Keratinocyte (primary cell): ENCODE measurements around the gene ERGIC1. TPM values are rescaled to one million over a fixed set of nuclear protein-coding genes. Genes with fewer than 3 reads are reported as not detected.
"Not testable (repeated sequence)": the region's sequence is repeated elsewhere in the genome, so short reads cannot be mapped to it uniquely, and the experiment has no call there.

Experiments used
- DNase-seq: peaks from one replicate; pipeline ENCODE4 v3.0.0-alpha.2; 2011; ENCODE audit warnings: low read depth, missing footprints, low spot score
- FAIRE-seq: peaks from 2 replicates; lab custom pipeline; 2011; peaks lifted over from hg19 to GRCh38; lab: Jason Lieb, UNC
- H2AFZ ChIP-seq: 2 replicates; pipeline ENCODE4 v1.6.0; 2012; ENCODE audit warnings: low read length, control low read depth, inconsistent platforms; ENCODE audit not compliant: control insufficient read depth
- H3K27ac ChIP-seq: 2 replicates; pipeline ENCODE4 v1.5.1; 2011; ENCODE audit warnings: low read length; ENCODE audit not compliant: control insufficient read depth, insufficient read depth
- H3K27me3 ChIP-seq: 3 replicates; pipeline ENCODE4 v1.6.0; 2011; ENCODE audit warnings: low read length; ENCODE audit not compliant: control insufficient read depth, insufficient read depth; ENCODE audit errors: extremely low read depth
- H3K36me3 ChIP-seq, 2 experiments: 2 replicates in 1 of 2; 3 replicates in 1 of 2; pipeline ENCODE4 v1.5.1; 2011; ENCODE audit warnings: low read length in 2 of 2, mild to moderate bottlenecking in 1 of 2; ENCODE audit not compliant: control insufficient read depth in 2 of 2, insufficient read depth in 2 of 2; ENCODE audit errors: extremely low read depth in 1 of 2
- H3K4me1 ChIP-seq: 3 replicates; pipeline ENCODE4 v1.5.1; 2011; ENCODE audit warnings: low read length; ENCODE audit not compliant: control insufficient read depth, insufficient read depth; ENCODE audit errors: extremely low read depth
- H3K4me2 ChIP-seq: 3 replicates; pipeline ENCODE4 v1.6.0; 2011; ENCODE audit warnings: low read depth, low read length; ENCODE audit not compliant: control insufficient read depth, insufficient read depth; ENCODE audit errors: extremely low read depth
- H3K4me3 ChIP-seq, 3 experiments: fragments of 200-600 bp in 1 of 3; sonication (generic) in 1 of 3; 2 replicates in 2 of 3; 3 replicates in 1 of 3; pipeline ENCODE4 v1.5.1; 2011 to 2016; ENCODE audit warnings: low read length in 3 of 3, mild to moderate bottlenecking in 3 of 3, control low read depth in 2 of 3, inconsistent platforms in 1 of 3, low read depth in 1 of 3, mixed read lengths in 1 of 3, mixed run types in 1 of 3, moderate library complexity in 1 of 3; ENCODE audit not compliant: control insufficient read depth in 2 of 3, insufficient read depth in 2 of 3; ENCODE audit errors: extremely low read depth in 1 of 3
- H3K79me2 ChIP-seq: 2 replicates; pipeline ENCODE4 v1.6.0; 2012; ENCODE audit warnings: low read length; ENCODE audit not compliant: control insufficient read depth, insufficient read depth
- H3K9ac ChIP-seq: 3 replicates; pipeline ENCODE4 v1.6.0; 2011; ENCODE audit warnings: low read length; ENCODE audit not compliant: control insufficient read depth, insufficient read depth; ENCODE audit errors: extremely low read depth
- H3K9me1 ChIP-seq: 3 replicates; pipeline ENCODE4 v1.6.0; 2011; ENCODE audit warnings: low read length; ENCODE audit not compliant: control insufficient read depth, insufficient read depth; ENCODE audit errors: extremely low read depth
- H3K9me3 ChIP-seq: 2 replicates; pipeline ENCODE4 v1.5.1; 2012; ENCODE audit warnings: low read depth, low read length; ENCODE audit not compliant: control insufficient read depth
- H4K20me1 ChIP-seq: 3 replicates; pipeline ENCODE4 v1.6.0; 2011; ENCODE audit warnings: low read length; ENCODE audit not compliant: control insufficient read depth, insufficient read depth; ENCODE audit errors: extremely low read depth
- CTCF ChIP-seq, 3 experiments: IDR thresholded peaks in 1 of 3; conservative IDR thresholded peaks in 1 of 3; optimal IDR thresholded peaks in 1 of 3; 2 replicates in 2 of 3; 3 replicates in 1 of 3; pipeline versions ENCODE3 to v1.5.1; 2011; ENCODE audit warnings: low read length in 3 of 3, mild to moderate bottlenecking in 3 of 3, moderate library complexity in 2 of 3, control low read depth in 1 of 3, inconsistent platforms in 1 of 3; ENCODE audit not compliant: insufficient read depth in 2 of 3; ENCODE audit errors: extremely low read depth in 1 of 3
- EZH2 ChIP-seq: IDR thresholded peaks from one replicate; pipeline ENCODE4 v1.6.1; 2012; ENCODE audit warnings: inconsistent platforms, mild to moderate bottlenecking, low read length, moderate library complexity
- dilution Hi-C: fragments of 300-500 bp; cut with MboI; formaldehyde crosslinking; loops from one replicate; pipeline ENCODE4 v1.7.0; 2020; ENCODE audit warnings: low sequenced_read_pairs; ENCODE audit not compliant: extremely low pct_ligation_motif_present
- polyA plus RNA-seq, 5 experiments: library from polyadenylated mRNA; depleted of rRNA in 3 of 5; stranded (reverse) in 3 of 5; stranded (forward) in 1 of 5; unstranded in 1 of 5; fragments of >200 nt; gene quantifications; 1 replicate in 1 of 5; 2 replicates in 3 of 5; 3 replicates in 1 of 5; pipeline versions ENCODE4 v1.2.1 to v1.2.3, GENCODE V29; 2011 to 2012; ENCODE audit warnings: missing spikeins in 2 of 5, low read depth in 1 of 5, low replicate concordance in 1 of 5

The ERGIC1 gene
- polyA plus RNA-seq, 1 donor (not counting 4 experiments of a cell fraction or from before 2014, with no cell fraction given): 93.4 TPM

DNA sequence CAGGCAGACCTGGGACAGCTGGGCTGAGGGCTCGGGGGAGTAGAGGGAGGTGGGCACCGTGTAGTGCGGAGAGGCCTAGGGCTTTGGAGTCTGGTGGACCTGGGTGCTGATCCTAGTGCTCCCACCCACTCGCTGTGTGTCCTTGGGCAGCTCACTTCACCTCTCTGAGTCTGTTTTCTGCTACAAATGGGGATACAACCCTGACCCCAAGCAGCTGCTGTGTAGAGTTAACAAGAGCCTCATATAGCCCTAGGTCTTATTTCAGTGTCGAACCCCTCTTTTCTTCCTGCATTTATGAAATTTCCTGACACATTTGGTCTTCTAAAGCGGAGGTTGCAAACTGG lies 16.4 kb downstream of the ERGIC1 start:
- Histone ChIP-seq H3K79me2 (peaks cover 29% of the 10 kb centered on the region), H3K4me2 (no peak overlapping the region), H4K20me1 (no peaks in the 10 kb centered on the region), H3K4me3 (no peak overlapping the region), H2AFZ (no peak overlapping the region), H3K27ac (peak overlapping the region; percentile 63), H3K36me3 (peaks cover 2 to 8% of the 10 kb centered on the region in 2 experiments), H3K4me1 (peaks cover 16% of the 10 kb centered on the region), H3K9me1 (no peaks in the 10 kb centered on the region), H3K9me3 (no peaks in the 10 kb centered on the region), H3K9ac (peak overlapping the region; percentile 34), H3K27me3 (no peaks in the 10 kb centered on the region)
- FAIRE-seq: no peak
- DNase-seq: no peak
- dilution Hi-C loops: no loop called here
- TF ChIP-seq CTCF (optimal IDR thresholded peaks at IDR 0.05 in 1 of 3, IDR thresholded peaks at IDR 0.05 in 1 of 3, conservative IDR thresholded peaks at IDR 0.05 in 1 of 3; ENCODE audit: extremely low read depth in 1 of 3, insufficient read depth in 2 of 3, low read length in 3 of 3): no peak

GRCh38 chr5:172851254-172851653 lies 17.2 kb downstream of the ERGIC1 start:
- H3K27ac ChIP-seq, H2AFZ ChIP-seq, H3K9me1 ChIP-seq, H3K36me3 ChIP-seq, H3K27me3 ChIP-seq, H3K9ac ChIP-seq, H3K4me3 ChIP-seq, dilution Hi-C loops, DNase-seq, H3K4me2 ChIP-seq, H4K20me1 ChIP-seq, H3K9me3 ChIP-seq, FAIRE-seq: not testable (repeated sequence)
- peaks cover 31% of the 10 kb centered on the region for H3K79me2 ChIP-seq
- H3K4me1 ChIP-seq: peaks cover 16% of the 10 kb centered on the region

- dilution Hi-C loops: no loop called here
- Histone ChIP-seq H3K36me3 (peaks cover 6 to 8% of the 10 kb centered on the region in 2 experiments), H3K4me3 (no peak overlapping the region), H3K9me1 (no peaks in the 10 kb centered on the region), H4K20me1 (no peaks in the 10 kb centered on the region), H3K79me2 (peaks cover 31% of the 10 kb centered on the region), H3K27me3 (no peaks in the 10 kb centered on the region), H3K4me1 (peaks cover 16% of the 10 kb centered on the region), H2AFZ (no peak overlapping the region), H3K9me3 (no peaks in the 10 kb centered on the region), H3K27ac (no peak overlapping the region), H3K9ac (no peak overlapping the region), H3K4me2 (no peak overlapping the region)
- no peak for TF ChIP-seq CTCF (optimal IDR thresholded peaks at IDR 0.05 in 1 of 3, IDR thresholded peaks at IDR 0.05 in 1 of 3, conservative IDR thresholded peaks at IDR 0.05 in 1 of 3; ENCODE audit: extremely low read depth in 1 of 3, insufficient read depth in 2 of 3, low read length in 3 of 3)
- no peak for TF ChIP-seq EZH2
- FAIRE-seq (no peak), DNase-seq (no peak)
These were observed 18.7 kb downstream of the ERGIC1 start for GRCh38 chr5:172852490-172853354.
